ENCODE measurements around the gene TRAPPC12. TPM values are rescaled to one million over a fixed set of nuclear protein-coding genes. Genes with fewer than 3 reads are reported as not detected.

Gene TRAPPC12
- total RNA-seq, 4 donors from 2014 or later = 78.2 to 341 (median 183) TPM

GRCh38 chr2:3461801-3462492 is 82.5 kb downstream of the TRAPPC12 start:
- Histone ChIP-seq H3K27me3 (no peaks in the 10 kb centered on the region), H3K36me3 (peaks cover 0 to 8% (median 3%) of the 10 kb centered on the region in 4 donors), H3K27ac (peak overlapping the region in 1 of 4 donors; percentile 65), H3K4me3 (no peak overlapping the region), H3K4me1 (peaks cover 0 to 4% (median 2%) of the 10 kb centered on the region in 4 donors), H3K9me3 (no peaks in the 10 kb centered on the region)
- in situ Hi-C loops (cut with MboI; ENCODE audit: low pct_ligation_motif_present in 1 of 4, low pct_unique_long_range_greater_than_20kb in 1 of 4, low sequenced_read_pairs in 3 of 4) (no loop called here), intact Hi-C loops (cut with DNase I; ENCODE audit: low total_unique reads) (no loop called here)
- no peak for DNase-seq
- TF ChIP-seq EP300 (IDR thresholded peaks at IDR 0.05; ENCODE audit: low read depth) (no peak), POLR2A (IDR thresholded peaks at IDR 0.05) (no peak), CTCF (IDR thresholded peaks at IDR 0.05) (peak; percentile 85 to 97 (median 90)), POLR2AphosphoS5 (IDR thresholded peaks at IDR 0.05) (no peak)
- 54 to 65% methylated on average over 9 to 12 of the region's 12 CpGs for WGBS, 2 donors (ENCODE audit: low coverage in 1 of 2)

- WGBS, 2 donors (ENCODE audit: low coverage in 1 of 2) = 42 to 70% methylated on average over 3 to 10 of the region's 10 CpGs
- in situ Hi-C loops (cut with MboI; ENCODE audit: low pct_ligation_motif_present in 1 of 4, low pct_unique_long_range_greater_than_20kb in 1 of 4, low sequenced_read_pairs in 3 of 4) (no loop called here), intact Hi-C loops (cut with DNase I; ENCODE audit: low total_unique reads) (no loop called here)
- Histone ChIP-seq H3K27ac (no peak overlapping the region), H3K27me3 (no peaks in the 10 kb centered on the region), H3K4me3 (no peak overlapping the region), H3K9me3 (no peaks in the 10 kb centered on the region), H3K4me1 (peaks cover 0 to 4% (median 2%) of the 10 kb centered on the region in 4 donors), H3K36me3 (peaks cover 0 to 8% (median 3%) of the 10 kb centered on the region in 4 donors)
- TF ChIP-seq CTCF (IDR thresholded peaks at IDR 0.05) (peak in 3 of 5 experiments; percentile 2 to 24 (median 4)), EP300 (IDR thresholded peaks at IDR 0.05; ENCODE audit: low read depth) (no peak)
- DNase-seq = no peak
These were observed 83.1 kb downstream of the TRAPPC12 start for GRCh38 chr2:3462493-3463104.

- H3K4me1 ChIP-seq = peaks cover 0 to 4% (median 2%) of the 10 kb centered on the region in 4 donors
- no peak for DNase-seq
- intact Hi-C loops (cut with DNase I; ENCODE audit: low total_unique reads) = no loop called here
These were observed 83.8 kb downstream of the TRAPPC12 start for GRCh38 chr2:3463186-3463835.

More at GRCh38 chr2:3463186-3463835, 83.8 kb downstream of the TRAPPC12 start:
- in situ Hi-C loops (cut with MboI; ENCODE audit: low pct_ligation_motif_present in 1 of 4, low pct_unique_long_range_greater_than_20kb in 1 of 4, low sequenced_read_pairs in 3 of 4) = no loop called here
- Histone ChIP-seq H3K27me3 (no peaks in the 10 kb centered on the region), H3K4me3 (no peak overlapping the region), H3K27ac (no peak overlapping the region), H3K9me3 (no peaks in the 10 kb centered on the region), H3K36me3 (peaks cover 0 to 1% (median under 1%) of the 10 kb centered on the region in 4 donors)
- TF ChIP-seq POLR2A (IDR thresholded peaks at IDR 0.05) = no peak
- TF ChIP-seq EP300 (IDR thresholded peaks at IDR 0.05; ENCODE audit: low read depth) = no peak
- no peak for TF ChIP-seq CTCF (IDR thresholded peaks at IDR 0.05)
- no peak for TF ChIP-seq POLR2AphosphoS5 (IDR thresholded peaks at IDR 0.05)
- 76 to 89% methylated on average over 3 to 25 of the region's 25 CpGs for WGBS, 2 donors (ENCODE audit: low coverage in 1 of 2)

Measured in transverse colon (tissue), 4 donors.